HCT116 (cell line): ENCODE measurements around the gene HIVEP3. TPM values are rescaled to one million over a fixed set of nuclear protein-coding genes. Genes with fewer than 3 reads are reported as not detected.

ENCODE experiments used
- ATAC-seq: fragments of 200-7000 bp; cut with Tn5 transposase; 2 replicates; pipeline ENCODE4 v1.9.1; 2020; ENCODE audit warnings: mild to moderate bottlenecking, moderate library complexity
- BruUV-seq: library from RNA; stranded (reverse); fragments of 400-500 nt; replicated peaks from 2 replicates; lab custom pipeline; 2021; lab: Mats Ljungman, UMichigan
- CTCF ChIA-PET: fragments of 300-600 bp; sonication (Branson Sonifier 250); formaldehyde crosslinking; loops from one replicate; lab custom pipeline; 2021; ENCODE audit warnings: antibody characterized with exemption; lab: Charles Lee
- POLR2A ChIA-PET: fragments of 300-600, 350-600 bp; sonication (Branson Sonifier 250); formaldehyde crosslinking; loops from one replicate; lab custom pipeline; 2021; ENCODE audit warnings: antibody characterized with exemption; lab: Charles Lee
- RAD21 ChIA-PET, 2 experiments: fragments of 300-600 bp; sonication (Branson Sonifier 250); formaldehyde crosslinking; loops; one replicate each; lab custom pipeline; 2023; ENCODE audit warnings: low total read pairs in 2 of 2; ENCODE audit not compliant: uncharacterized antibody in 2 of 2, unreplicated experiment in 2 of 2, low non-redundant PET in 1 of 2; lab: Charles Lee
- DNase-seq: peaks from one replicate; pipeline ENCODE4 v3.0.0-alpha.2; 2010; ENCODE audit warnings: low read depth, low spot score
- H2AFZ ChIP-seq: fragments of 200-600 bp; shearing (Covaris generic), sonication (generic); 2 replicates; pipeline ENCODE4 v1.6.1; 2017; ENCODE audit warnings: low read depth, mixed run types, mixed read lengths, antibody characterized with exemption, low read length; ENCODE audit not compliant: poor library complexity, severe bottlenecking
- H3K27ac ChIP-seq: 2 replicates; pipeline ENCODE4 v1.5.1; 2012; ENCODE audit warnings: low read depth, low read length
- H3K27me3 ChIP-seq: fragments of 200-600 bp; sonication (generic); 2 replicates; pipeline ENCODE4 v1.6.1; 2016; ENCODE audit warnings: mixed run types, low read length, mixed read lengths; ENCODE audit not compliant: insufficient read depth
- H3K36me3 ChIP-seq, 2 experiments: fragments of 200-500 bp in 1 of 2; fragments of 200-600 bp in 1 of 2; sonication (Bioruptor generic) in 1 of 2; sonication (generic) in 1 of 2; 2 replicates each; pipeline versions ENCODE4 v1.5.1 to v1.6.1; 2014 to 2016; ENCODE audit warnings: low read length in 2 of 2, inconsistent platforms in 1 of 2, mixed read lengths in 1 of 2, mixed run types in 1 of 2; ENCODE audit not compliant: insufficient read depth in 2 of 2, control insufficient read depth in 1 of 2
- H3K4me1 ChIP-seq, 2 experiments: fragments of 200-600 bp in 1 of 2; sonication (generic) in 1 of 2; 2 replicates each; pipeline versions ENCODE4 v1.5.1 to v1.6.1; 2012 to 2017; ENCODE audit warnings: low read length in 2 of 2, inconsistent platforms in 1 of 2, mild to moderate bottlenecking in 1 of 2, mixed read lengths in 1 of 2, mixed run types in 1 of 2, moderate library complexity in 1 of 2; ENCODE audit not compliant: insufficient read depth in 2 of 2, control insufficient read depth in 1 of 2
- H3K4me2 ChIP-seq: fragments of 200-600 bp; sonication (generic); 2 replicates; pipeline ENCODE4 v1.6.1; 2017; ENCODE audit warnings: mixed run types, low read length, mixed read lengths
- H3K4me3 ChIP-seq, 2 experiments: fragments of 200-600 bp in 1 of 2; sonication (generic) in 1 of 2; replicated peaks in 1 of 2; 2 replicates each; pipeline ENCODE4 v1.5.1; 2011 to 2016; ENCODE audit warnings: low read length in 2 of 2, control low read depth in 1 of 2, low read depth in 1 of 2, mild to moderate bottlenecking in 1 of 2, mixed read lengths in 1 of 2, mixed run types in 1 of 2
- H3K79me2 ChIP-seq: fragments of 200-600 bp; sonication (generic); 2 replicates; pipeline ENCODE4 v1.6.1; 2017; ENCODE audit warnings: mild to moderate bottlenecking, mixed run types, low read length, moderate library complexity, mixed read lengths; ENCODE audit not compliant: insufficient read depth
- H3K9ac ChIP-seq: fragments of 200-600 bp; sonication (generic); 2 replicates; pipeline ENCODE4 v1.6.1; 2016; ENCODE audit warnings: low read length, mixed read lengths
- H3K9me2 ChIP-seq: fragments of 200-600 bp; sonication (generic), shearing (Covaris generic); 2 replicates; pipeline ENCODE4 v1.6.1; 2017; ENCODE audit warnings: mixed run types, mild to moderate bottlenecking, moderate library complexity; ENCODE audit not compliant: insufficient read depth
- H3K9me3 ChIP-seq, 2 experiments: fragments of 200-500 bp in 1 of 2; fragments of 200-600 bp in 1 of 2; sonication (Bioruptor generic) in 1 of 2; sonication (generic) in 1 of 2; 2 replicates each; pipeline ENCODE4 v1.6.1; 2014 to 2017; ENCODE audit warnings: low read length in 2 of 2, mixed read lengths in 2 of 2, inconsistent platforms in 1 of 2, low read depth in 1 of 2, mild to moderate bottlenecking in 1 of 2, mixed run types in 1 of 2, moderate library complexity in 1 of 2; ENCODE audit not compliant: control insufficient read depth in 1 of 2, insufficient read depth in 1 of 2
- H4K20me1 ChIP-seq: fragments of 200-600 bp; sonication (generic), shearing (Covaris generic); 2 replicates; pipeline ENCODE4 v1.6.1; 2017; ENCODE audit warnings: mixed run types, mild to moderate bottlenecking, moderate library complexity; ENCODE audit not compliant: insufficient read depth
- EGR1 ChIP-seq: IDR thresholded peaks from 2 replicates; pipeline ENCODE4 v1.6.1; 2012; ENCODE audit warnings: low read depth
- EZH2 ChIP-seq: fragments of 200-600 bp; sonication (generic); IDR thresholded peaks from 2 replicates; pipeline ENCODE4 v1.6.1; 2017; ENCODE audit warnings: antibody characterized with exemption, mixed run types
- MAX ChIP-seq: IDR thresholded peaks from 2 replicates; pipeline ENCODE4 v1.6.1; 2012
- POLR2A ChIP-seq: IDR thresholded peaks from 2 replicates; pipeline ENCODE4 v1.7.0; 2011; ENCODE audit warnings: borderline replicate concordance; ENCODE audit not compliant: insufficient read depth, insufficient read length; ENCODE audit errors: extremely low read depth
- POLR2AphosphoS5 ChIP-seq: IDR thresholded peaks from 2 replicates; pipeline ENCODE4 v1.6.1; 2011; ENCODE audit warnings: mild to moderate bottlenecking, low read depth, low read length, moderate library complexity
- SIN3A ChIP-seq: IDR thresholded peaks from 2 replicates; pipeline ENCODE4 v1.6.1; 2012; ENCODE audit warnings: low read depth
- SRF ChIP-seq: IDR thresholded peaks from 2 replicates; pipeline ENCODE4 v1.6.1; 2012; ENCODE audit warnings: low read depth
- ZFX ChIP-seq: fragments of 450-650 bp; IDR thresholded peaks from 2 replicates; pipeline ENCODE4 v1.6.1; 2017
- intact Hi-C: fragments of 100-400 bp; cut with micrococcal nuclease; formaldehyde crosslinking; loops from 2 replicates; pipeline ENCODE4 v1.10.0; 2022
- total RNA-seq: library from RNA; stranded (reverse); gene quantifications from one replicate; pipeline ENCODE4 v1.2.1, GENCODE V29; 2021; ENCODE audit not compliant: unreplicated experiment

HIVEP3 gene
- total RNA-seq, 1 experiment from 2014 or later: 7.1 TPM

DNA sequence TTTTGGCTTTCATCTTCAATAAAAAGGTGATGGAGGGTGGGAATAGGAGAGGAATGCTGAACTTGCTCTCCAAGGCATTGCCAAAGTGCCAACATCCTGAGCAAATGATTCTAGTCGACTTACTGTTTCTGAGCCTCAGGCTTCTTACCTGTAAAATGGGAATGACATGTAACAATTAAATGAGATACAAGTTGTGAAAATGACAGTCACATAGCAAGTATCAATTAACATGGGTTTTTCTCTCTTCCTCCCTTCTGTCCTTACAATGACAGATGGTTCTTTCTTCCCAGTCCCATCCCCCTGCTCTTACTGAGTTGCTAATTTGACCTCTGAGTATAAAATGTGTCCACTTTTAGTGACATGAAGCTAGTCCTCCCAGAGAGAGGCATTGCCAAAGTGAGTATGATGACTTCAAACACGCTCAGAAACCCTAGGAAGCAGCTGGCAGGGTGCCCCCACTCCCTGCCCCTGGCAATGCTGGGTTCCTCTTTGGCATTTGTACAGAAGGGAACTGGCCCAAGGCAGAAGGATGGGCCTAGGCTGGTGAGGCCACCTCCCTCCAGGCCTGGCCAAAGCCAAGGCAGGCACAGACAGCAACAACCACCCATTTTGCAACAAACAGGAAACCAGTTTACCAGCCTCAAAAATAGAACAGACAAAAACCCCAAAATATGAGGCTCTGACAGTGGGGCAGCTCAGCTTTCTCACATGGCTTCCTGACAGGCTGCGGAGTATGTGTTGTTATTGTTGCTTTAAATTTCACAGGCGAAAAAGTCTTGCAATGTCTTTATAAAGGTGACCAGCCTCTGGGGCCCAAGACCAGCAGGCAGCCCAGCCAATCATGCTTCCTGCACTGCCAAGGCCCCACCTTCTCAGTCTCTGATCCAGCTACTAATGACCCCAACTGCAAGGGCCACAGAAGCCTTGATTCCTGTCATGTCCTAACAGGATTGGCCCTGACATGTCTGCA lies 115.9 kb downstream of the HIVEP3 start:
- no peak for DNase-seq

GRCh38 chr1:41800311-41800829 lies 118.4 kb downstream of the HIVEP3 start:
- H3K27me3 ChIP-seq: no peaks in the 10 kb centered on the region
- no peak for ATAC-seq
- no peak for TF ChIP-seq POLR2AphosphoS5
- TF ChIP-seq, all 23 proteins: peak for 0
- no peaks in the 10 kb centered on the region for H3K9me3 ChIP-seq
- no peaks in the 10 kb centered on the region for H3K79me2 ChIP-seq
- no peaks in the 10 kb centered on the region for H3K36me3 ChIP-seq
- no TSS peak for BruUV-seq
- H3K4me1 ChIP-seq: peaks cover 4 to 15% of the 10 kb centered on the region in 2 experiments; a peak in 3 of 4 replicates
- intact Hi-C loops: no loop called here
- no peak for DNase-seq
- RAD21 ChIA-PET: no interaction called here
- H2AFZ ChIP-seq: no peak overlapping the region
- no peaks in the 10 kb centered on the region for H3K9me2 ChIP-seq
- no peak overlapping the region for H3K4me2 ChIP-seq
- POLR2A ChIA-PET: no interaction called here
- no peak overlapping the region for H3K4me3 ChIP-seq
- no peak overlapping the region for H3K9ac ChIP-seq
- CTCF ChIA-PET: no interaction called here
- H3K27ac ChIP-seq: no peak overlapping the region
- H4K20me1 ChIP-seq: no peaks in the 10 kb centered on the region

More for the DNA sequence above, 115.9 kb downstream of the HIVEP3 start:
- ChIA-PET POLR2A (no interaction called here), RAD21 (no interaction called here), CTCF (interaction anchor here (2.4 kb wide), 1 partner anchor 10 kb away, joined by 13 read pairs; no protein-coding TSS in a partner anchor)
- Histone ChIP-seq H3K9me2 (no peaks in the 10 kb centered on the region), H3K27me3 (no peaks in the 10 kb centered on the region), H3K9ac (no peak overlapping the region), H3K4me3 (no peak overlapping the region), H2AFZ (no peak overlapping the region), H3K27ac (no peak overlapping the region), H3K9me3 (no peaks in the 10 kb centered on the region), H3K4me2 (no peak overlapping the region), H3K36me3 (no peaks in the 10 kb centered on the region), H3K79me2 (no peaks in the 10 kb centered on the region), H3K4me1 (peaks cover 7 to 23% of the 10 kb centered on the region in 2 experiments; a peak in 3 of 4 replicates), H4K20me1 (no peaks in the 10 kb centered on the region)
- TF ChIP-seq POLR2A: no peak
- no peak for TF ChIP-seq SIN3A
- TF ChIP-seq ZFX: no peak
- no peak for TF ChIP-seq MAX
- no peak for TF ChIP-seq EGR1
- TF ChIP-seq SRF: no peak
- no peak for TF ChIP-seq EZH2
- intact Hi-C loops: no loop called here
- ATAC-seq: 0 out of 2 replicates have a peak, but pooled peaks have one; percentile 57
- BruUV-seq: no TSS peak
